Body of pancreas (tissue), 4 donors: ENCODE measurements around the gene CPEB4. TPM values are rescaled to one million over a fixed set of nuclear protein-coding genes. Genes with fewer than 3 reads are reported as not detected.

Experiments used
- ATAC-seq: fragments of 150-250 bp; one replicate; pipeline ENCODE4 v1.9.1; 2016
- DNase-seq, 4 donors: peaks; one replicate each; pipeline ENCODE4 v3.0.0-alpha.2; 2019
- H3K27ac ChIP-seq, 4 donors: fragments of 200-600 bp; sonication (generic); 1 replicate in 3 of 4; 2 replicates in 1 of 4; pipeline versions ENCODE4 v1.5.1 to v1.6.1; 2016 to 2019; ENCODE audit warnings: mild to moderate bottlenecking in 1 of 4, mixed read lengths in 1 of 4, moderate library complexity in 1 of 4
- H3K27me3 ChIP-seq, 2 donors: fragments of 200-600 bp; sonication (generic); one replicate each; pipeline ENCODE4 v1.6.0; 2016; ENCODE audit warnings: mild to moderate bottlenecking in 1 of 2
- H3K36me3 ChIP-seq, 2 donors: fragments of 200-600 bp; sonication (generic); replicated peaks in 1 of 2; 2 replicates each; pipeline ENCODE4 v1.5.1; 2016; ENCODE audit warnings: low read depth in 2 of 2; ENCODE audit not compliant: insufficient read depth in 1 of 2
- H3K4me1 ChIP-seq: fragments of 200-600 bp; sonication (generic); one replicate; pipeline ENCODE4 v1.6.0; 2016
- H3K4me3 ChIP-seq, 2 donors: fragments of 200-600 bp; sonication (generic); 1 replicate in 1 of 2; 2 replicates in 1 of 2; pipeline ENCODE4 v1.5.1; 2016 to 2019
- H3K9me3 ChIP-seq, 3 donors: fragments of 200-600 bp; sonication (generic); 1 replicate in 2 of 3; 2 replicates in 1 of 3; pipeline ENCODE4 v1.5.1; 2016
- CTCF ChIP-seq, 7 experiments: fragments of 450-650 bp in 4 of 7; fragments of 200-600 bp in 3 of 7; sonication (generic) in 3 of 7; IDR thresholded peaks; one replicate each; pipeline ENCODE4 v1.5.1; 2016 to 2019; ENCODE audit warnings: antibody characterized with exemption in 7 of 7
- POLR2A ChIP-seq, 3 donors: fragments of 450-650 bp; IDR thresholded peaks; one replicate each; pipeline ENCODE4 v1.6.1; 2016; ENCODE audit warnings: antibody characterized with exemption in 3 of 3, mild to moderate bottlenecking in 2 of 3
- WGBS, 2 donors: methylation state at CpG; one replicate each; pipeline ENCODE4 v1.1.5; 2017; 5-methylcytosine and 5-hydroxymethylcytosine counted together
- intact Hi-C: fragments of 100-400 bp; cut with DNase I; formaldehyde crosslinking; loops from one replicate; pipeline ENCODE4 v1.15.1; 2023
- total RNA-seq, 2 donors: library from RNA; depleted of rRNA; stranded (reverse); fragments of >200 nt; gene quantifications; one replicate each; pipeline ENCODE4 v1.1.0, GENCODE V29; 2016

The CPEB4 gene
- total RNA-seq, 2 donors from 2014 or later = 35.3 to 35.6 TPM

GRCh38 chr5:173974688-173975239 lies 86.6 kb downstream of the CPEB4 start:
- no peak for DNase-seq
- intact Hi-C loops = loop anchor here (5.0 kb wide), 1 partner anchor 352 kb away; no protein-coding TSS in a partner anchor
- ATAC-seq = no peak
- H3K4me1 ChIP-seq = peaks cover 15% of the 10 kb centered on the region
- no peaks in the 10 kb centered on the region for H3K27me3 ChIP-seq
- H3K9me3 ChIP-seq = no peaks in the 10 kb centered on the region
- H3K36me3 ChIP-seq = no peaks in the 10 kb centered on the region
- TF ChIP-seq CTCF (IDR thresholded peaks at IDR 0.05) = no peak
- no peak for TF ChIP-seq POLR2A (IDR thresholded peaks at IDR 0.05)
- H3K27ac ChIP-seq = no peak overlapping the region
- WGBS, 2 donors = 66 to 71% methylated on average over 5 of the region's 5 CpGs
- no peak overlapping the region for H3K4me3 ChIP-seq

- no peak overlapping the region for H3K27ac ChIP-seq
- no peaks in the 10 kb centered on the region for H3K4me1 ChIP-seq
- TF ChIP-seq CTCF (IDR thresholded peaks at IDR 0.05) (no peak), POLR2A (IDR thresholded peaks at IDR 0.05) (no peak)
- no peak overlapping the region for H3K4me3 ChIP-seq
- H3K9me3 ChIP-seq = no peaks in the 10 kb centered on the region
- intact Hi-C loops = no loop called here
- ATAC-seq (no peak), DNase-seq (no peak)
- H3K36me3 ChIP-seq = no peaks in the 10 kb centered on the region
- no peaks in the 10 kb centered on the region for H3K27me3 ChIP-seq
- 54 to 66% methylated on average over 5 of the region's 5 CpGs for WGBS, 2 donors
Measured at GRCh38 chr5:173981185-173981761, 93.1 kb downstream of the CPEB4 start.

- 32 to 34% methylated on average over 3 to 4 of the region's 4 CpGs for WGBS, 2 donors
Measured at GRCh38 chr5:173984218-173984617, 96.1 kb downstream of the CPEB4 start.

GRCh38 chr5:173988554-173989431 lies 100.6 kb downstream of the CPEB4 start, which contains the start of gene C5orf47:
TSS of gene C5orf47 (plus strand) at chr5:173989170. CDS start at chr5:173989264, 94 bp downstream.
- DNase-seq = no peak
- Histone ChIP-seq H3K9me3 (no peaks in the 10 kb centered on the region), H3K36me3 (no peaks in the 10 kb centered on the region), H3K27me3 (no peaks in the 10 kb centered on the region), H3K4me3 (no peak within 1 kb of the TSS), H3K4me1 (no peaks in the 10 kb centered on the region), H3K27ac (no peak within 1 kb of the TSS)
- 87 to 90% methylated on average over 31 to 40 of the region's 51 CpGs for WGBS, 2 donors
- TF ChIP-seq POLR2A (IDR thresholded peaks at IDR 0.05) (no peak), CTCF (IDR thresholded peaks at IDR 0.05) (no peak)
- ATAC-seq = no peak
- intact Hi-C loops = no loop called here

More at GRCh38 chr5:173984218-173984617, 96.1 kb downstream of the CPEB4 start:
- no peak overlapping the region for H3K27ac ChIP-seq
- H3K36me3 ChIP-seq = no peaks in the 10 kb centered on the region
- H3K27me3 ChIP-seq = no peaks in the 10 kb centered on the region
- DNase-seq = peak in 1 of 4 donors; percentile 21
- TF ChIP-seq CTCF (IDR thresholded peaks at IDR 0.05) (peak in 6 of 7 experiments; percentile 6 to 69 (median 50)), POLR2A (IDR thresholded peaks at IDR 0.05) (no peak)
- intact Hi-C loops = no loop called here
- H3K4me1 ChIP-seq = no peaks in the 10 kb centered on the region
- peak; percentile 45 for ATAC-seq
- no peaks in the 10 kb centered on the region for H3K9me3 ChIP-seq
- no peak overlapping the region for H3K4me3 ChIP-seq
